SJSA1 (cell line): ENCODE measurements around the gene RAB10. TPM values are rescaled to one million over a fixed set of nuclear protein-coding genes. Genes with fewer than 3 reads are reported as not detected.
"Not testable (repeated sequence)": the region's sequence is repeated elsewhere in the genome, so short reads cannot be mapped to it uniquely, and the experiment has no call there.

Source experiments
- DNase-seq, 2 experiments: peaks; one replicate each; pipeline ENCODE4 v3.0.0-alpha.2; 2015 to 2020; ENCODE audit warnings: low spot score in 2 of 2, low read depth in 1 of 2
- H3K27ac ChIP-seq: fragments of 250-450 bp; sonication (Bioruptor Pico); 2 replicates; pipeline ENCODE4 v1.5.1; 2020; ENCODE audit warnings: mild to moderate bottlenecking, moderate library complexity
- H3K27me3 ChIP-seq: fragments of 250-450 bp; sonication (Bioruptor Pico); replicated peaks from 2 replicates; pipeline ENCODE4 v1.5.1; 2020; ENCODE audit warnings: mild to moderate bottlenecking, moderate library complexity
- H3K36me3 ChIP-seq: fragments of 250-450 bp; sonication (Bioruptor Pico); 2 replicates; pipeline ENCODE4 v1.5.1; 2020; ENCODE audit warnings: mild to moderate bottlenecking
- H3K4me1 ChIP-seq: fragments of 250-450 bp; sonication (Bioruptor Pico); replicated peaks from 2 replicates; pipeline ENCODE4 v1.6.1; 2021; ENCODE audit warnings: mild to moderate bottlenecking
- H3K4me3 ChIP-seq: fragments of 250-450 bp; sonication (Bioruptor Pico); 2 replicates; pipeline ENCODE4 v1.5.1; 2020; ENCODE audit warnings: mild to moderate bottlenecking
- H3K9me3 ChIP-seq: fragments of 250-450 bp; sonication (Bioruptor Pico); replicated peaks from 2 replicates; pipeline ENCODE4 v1.5.1; 2020; ENCODE audit warnings: mild to moderate bottlenecking
- total RNA-seq: library from RNA; depleted of rRNA; stranded (reverse); fragments of >200 nt; shearing (Covaris generic); gene quantifications from 2 replicates; pipeline ENCODE4 v1.2.3, GENCODE V29; 2014

The RAB10 gene
- total RNA-seq, 1 experiment from 2014 or later: 92.7 TPM

DNA sequence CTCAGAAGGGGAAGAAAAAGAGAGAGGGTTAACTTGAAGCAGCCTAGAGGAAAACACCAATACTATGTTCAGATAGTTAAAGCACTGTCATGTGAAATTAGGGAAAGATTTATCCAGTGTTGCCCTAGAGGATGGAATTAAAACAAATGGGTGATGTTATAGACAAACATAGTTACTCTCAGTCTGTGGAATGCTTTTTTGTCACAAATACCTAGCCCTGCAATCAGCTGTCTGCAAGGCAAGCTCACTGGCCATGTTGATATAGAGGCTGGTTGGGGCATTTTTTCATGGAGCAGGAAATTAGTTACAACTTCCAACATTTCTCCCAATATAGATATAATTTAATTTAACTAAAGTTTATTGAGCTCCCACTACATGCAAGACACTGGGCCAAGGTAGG is 8.4 kb upstream of the RAB10 start:
- DNase-seq: no peak
- Histone ChIP-seq H3K4me3 (no peak overlapping the region), H3K27ac (no peak overlapping the region), H3K9me3 (no peaks in the 10 kb centered on the region), H3K27me3 (no peaks in the 10 kb centered on the region), H3K4me1 (no peaks in the 10 kb centered on the region), H3K36me3 (no peaks in the 10 kb centered on the region)

DNA sequence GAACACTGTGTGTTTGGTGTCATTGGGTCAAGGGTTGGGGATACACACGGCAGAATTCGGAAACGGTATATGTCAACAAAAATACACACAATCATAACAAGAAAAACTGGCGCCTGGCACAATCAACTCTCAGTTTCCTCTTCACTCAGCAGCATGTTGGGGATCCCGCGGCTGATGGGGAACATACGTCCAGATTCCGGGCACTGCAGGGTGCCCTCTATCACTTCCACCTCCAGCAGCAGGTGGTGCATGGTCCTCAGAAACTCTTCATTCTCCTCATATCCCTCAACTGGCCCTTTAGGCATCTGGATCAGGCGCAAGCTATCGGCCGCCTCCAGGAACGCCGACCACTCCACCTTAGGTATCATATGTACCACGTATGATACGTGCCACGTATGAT is 5.8 kb upstream of the RAB10 start:
- not testable (repeated sequence) for H3K27me3 ChIP-seq, DNase-seq, H3K4me1 ChIP-seq, H3K36me3 ChIP-seq, H3K4me3 ChIP-seq, H3K9me3 ChIP-seq, H3K27ac ChIP-seq

DNA sequence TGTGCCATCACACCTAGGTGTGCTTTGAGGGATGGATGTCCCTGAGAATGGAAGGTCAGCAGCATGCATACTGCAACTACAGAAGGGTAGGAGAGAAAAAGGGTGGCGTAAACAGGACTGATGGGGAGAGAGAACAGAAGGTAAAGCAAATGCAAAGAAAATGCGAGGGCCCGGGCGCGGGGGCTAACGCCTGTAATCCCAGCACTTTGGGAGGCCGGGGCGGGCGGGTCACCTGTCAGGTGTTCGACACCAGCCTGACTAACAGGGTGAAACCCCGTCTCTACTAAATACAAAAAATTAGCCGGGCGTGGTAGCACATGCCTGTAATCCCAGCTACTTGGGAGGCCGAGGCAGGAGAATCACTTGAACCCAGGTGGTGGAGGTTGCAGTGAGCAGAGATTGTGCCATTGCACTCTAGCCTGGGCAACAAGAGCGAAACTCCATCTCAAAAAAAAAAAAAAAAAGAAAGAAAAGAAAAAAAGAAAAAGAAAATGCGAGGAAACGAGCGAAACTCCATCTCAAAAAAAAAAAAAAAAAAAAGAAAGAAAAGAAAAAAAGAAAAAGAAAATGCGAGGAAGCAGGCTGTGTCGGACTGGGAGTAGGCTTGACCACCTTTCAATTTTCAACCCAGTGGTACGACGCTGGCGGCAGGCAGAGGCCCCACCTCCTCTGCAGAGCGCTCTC is 1.2 kb upstream of the RAB10 start:
- DNase-seq, H3K27me3 ChIP-seq: not testable (repeated sequence)

DNA sequence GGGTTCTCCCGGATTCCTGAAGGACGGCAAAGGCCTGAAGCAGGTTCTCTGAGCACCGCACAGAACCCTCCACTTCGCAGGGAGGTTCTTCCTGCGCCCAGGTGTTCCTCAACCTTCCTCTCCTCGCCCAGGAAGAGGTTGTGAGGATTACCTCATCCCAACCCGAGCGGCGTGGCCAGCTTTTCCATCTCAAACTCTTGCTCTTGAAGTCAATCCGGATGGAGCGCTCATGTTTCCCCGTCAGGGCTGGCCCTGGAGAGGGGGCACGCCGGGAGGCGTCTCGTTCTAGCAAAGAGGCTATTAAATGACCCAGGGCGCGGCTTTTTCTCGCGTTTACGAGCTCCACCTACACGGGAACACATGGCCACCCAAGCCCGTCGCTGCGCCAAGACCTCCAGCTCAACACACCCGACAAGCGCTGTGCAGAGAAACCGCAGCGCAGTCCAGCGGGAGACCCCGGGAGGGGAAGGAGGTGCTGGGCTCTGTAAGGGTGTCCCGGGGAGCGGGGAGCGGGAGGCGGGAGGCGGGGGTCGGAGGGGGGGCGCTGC is 540 bp upstream of the RAB10 start:
- no peaks in the 10 kb centered on the region for H3K27me3 ChIP-seq
- H3K27ac ChIP-seq: peak overlapping the region; percentile 59
- peaks cover 30% of the 10 kb centered on the region for H3K36me3 ChIP-seq
- H3K9me3 ChIP-seq: no peaks in the 10 kb centered on the region
- H3K4me3 ChIP-seq: peak overlapping the region; percentile 81
- peak; percentile 84 to 87 for DNase-seq
- peaks cover 23% of the 10 kb centered on the region for H3K4me1 ChIP-seq

More for the DNA sequence above, 1.2 kb upstream of the RAB10 start:
- Histone ChIP-seq H3K4me1 (peaks cover 23% of the 10 kb centered on the region), H3K27ac (peak overlapping the region; percentile 59), H3K4me3 (peak overlapping the region; percentile 81), H3K36me3 (peaks cover 28% of the 10 kb centered on the region)
- not testable (repeated sequence) for H3K9me3 ChIP-seq

DNA sequence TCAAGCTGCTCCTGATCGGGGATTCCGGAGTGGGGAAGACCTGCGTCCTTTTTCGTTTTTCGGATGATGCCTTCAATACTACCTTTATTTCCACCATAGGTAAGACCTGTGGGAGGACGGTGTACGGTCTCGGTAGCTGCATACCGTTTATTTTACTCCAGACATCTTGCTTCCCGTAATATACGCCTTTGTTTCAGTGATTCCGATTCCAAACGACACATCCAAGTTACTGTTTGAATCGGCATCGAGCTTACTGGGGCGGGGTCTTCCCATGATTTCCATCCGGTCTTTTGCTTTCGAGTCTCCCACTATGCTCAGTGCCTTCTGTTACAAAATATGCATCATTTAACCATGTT is 731 bp downstream of the RAB10 start:
- peak overlapping the region; percentile 81 for H3K4me3 ChIP-seq
- H3K9me3 ChIP-seq: no peaks in the 10 kb centered on the region
- peaks cover 23% of the 10 kb centered on the region for H3K4me1 ChIP-seq
- H3K27me3 ChIP-seq: no peaks in the 10 kb centered on the region
- no peak for DNase-seq
- peak overlapping the region; percentile 70 for H3K27ac ChIP-seq
- H3K36me3 ChIP-seq: peaks cover 34% of the 10 kb centered on the region

DNA sequence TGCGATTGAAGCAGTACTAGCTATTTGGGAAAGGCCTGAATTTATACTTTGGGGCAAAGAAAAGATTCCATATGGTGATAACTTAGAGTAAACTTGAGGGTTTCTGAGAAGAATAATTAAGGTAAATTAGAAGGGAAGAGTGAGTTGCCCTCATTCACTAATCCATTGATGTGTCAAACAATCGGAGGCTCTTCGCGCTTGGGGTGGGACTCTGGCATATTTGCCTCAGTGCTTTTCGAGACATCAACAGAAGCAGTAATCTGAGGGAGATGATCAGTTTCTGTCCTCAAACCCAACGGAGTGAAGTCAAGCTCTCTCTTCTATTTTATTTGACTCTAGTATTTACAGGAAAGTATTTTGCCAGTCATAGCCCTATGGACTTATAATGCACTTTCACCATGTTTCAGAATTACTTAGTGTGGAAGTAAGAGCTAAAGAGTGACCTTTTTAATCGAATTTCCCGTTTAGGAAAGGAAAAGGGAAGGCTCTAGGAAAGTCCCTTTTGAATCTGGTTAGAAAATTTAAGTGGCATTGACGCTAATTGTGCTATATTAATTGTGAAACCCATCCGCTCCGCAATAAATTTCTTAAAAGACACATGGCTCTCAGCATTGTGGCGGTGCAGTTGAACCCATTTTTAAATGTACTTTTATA is 1.3 kb downstream of the RAB10 start:
- H3K4me1 ChIP-seq: peaks cover 23% of the 10 kb centered on the region
- DNase-seq: peak in 1 of 2 experiments; percentile 22
- peak overlapping the region; percentile 81 for H3K4me3 ChIP-seq
- H3K36me3 ChIP-seq: peaks cover 40% of the 10 kb centered on the region
- H3K9me3 ChIP-seq: no peaks in the 10 kb centered on the region
- no peaks in the 10 kb centered on the region for H3K27me3 ChIP-seq
- H3K27ac ChIP-seq: no peak overlapping the region

DNA sequence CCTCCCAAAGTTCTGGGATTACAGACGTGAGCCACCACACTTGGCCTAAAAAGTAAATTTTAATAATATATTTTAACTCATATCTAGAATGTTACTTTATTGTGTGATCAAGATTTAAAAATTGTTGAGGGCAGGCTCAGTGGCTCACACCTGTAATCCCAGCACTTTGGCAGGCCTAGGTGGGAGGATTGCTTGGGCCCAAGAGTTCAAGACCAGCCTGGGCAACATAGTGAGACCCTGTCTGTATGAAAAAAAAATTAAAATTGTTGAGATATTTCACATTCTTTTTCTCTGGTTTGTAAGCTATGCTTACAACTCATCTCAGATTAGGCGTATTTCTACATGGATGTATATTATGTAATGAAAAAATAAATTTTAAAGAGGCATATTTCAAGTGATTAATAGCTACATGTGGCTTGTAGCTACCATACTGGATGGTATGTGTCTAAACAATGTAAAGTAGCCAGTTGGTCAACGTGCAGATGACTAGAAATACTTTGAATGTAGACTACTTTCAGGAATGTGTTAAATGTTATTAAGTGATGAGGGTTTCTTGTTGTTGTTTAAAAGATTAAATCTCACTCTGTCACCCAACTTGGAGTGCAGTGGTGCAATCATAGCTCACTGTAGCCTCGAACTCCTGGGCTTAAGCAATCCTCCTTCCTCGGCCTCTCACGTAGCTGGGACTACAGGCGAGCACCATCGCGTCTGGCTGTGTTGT is 5.9 kb downstream of the RAB10 start:
- H3K4me1 ChIP-seq: peaks cover 17% of the 10 kb centered on the region
- no peaks in the 10 kb centered on the region for H3K9me3 ChIP-seq
- no peak overlapping the region for H3K4me3 ChIP-seq
- H3K27ac ChIP-seq: no peak overlapping the region
- no peak for DNase-seq
- peaks cover 44% of the 10 kb centered on the region for H3K36me3 ChIP-seq
- no peaks in the 10 kb centered on the region for H3K27me3 ChIP-seq

DNA sequence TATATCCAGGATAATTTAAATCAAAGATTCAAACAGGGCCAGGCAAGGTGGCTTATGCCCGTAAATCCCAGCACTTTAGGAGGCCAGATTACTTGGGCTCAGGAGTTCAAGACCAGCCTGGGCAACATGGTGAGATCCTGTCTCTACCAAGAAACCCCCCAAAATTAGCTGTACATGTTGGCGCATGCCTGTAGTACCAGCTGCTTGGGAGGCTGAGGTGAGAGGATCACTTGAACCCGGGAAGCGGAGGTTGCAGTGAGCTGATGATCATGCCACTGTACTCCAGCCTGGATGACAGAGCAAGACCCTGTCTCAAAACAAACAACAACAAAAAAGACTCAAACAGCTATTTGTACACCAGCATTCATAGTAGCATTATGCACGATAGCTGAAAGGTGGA is 9.2 kb downstream of the RAB10 start:
- Histone ChIP-seq H3K27me3 (no peaks in the 10 kb centered on the region), H3K4me3 (no peak overlapping the region), H3K27ac (no peak overlapping the region)

DNA sequence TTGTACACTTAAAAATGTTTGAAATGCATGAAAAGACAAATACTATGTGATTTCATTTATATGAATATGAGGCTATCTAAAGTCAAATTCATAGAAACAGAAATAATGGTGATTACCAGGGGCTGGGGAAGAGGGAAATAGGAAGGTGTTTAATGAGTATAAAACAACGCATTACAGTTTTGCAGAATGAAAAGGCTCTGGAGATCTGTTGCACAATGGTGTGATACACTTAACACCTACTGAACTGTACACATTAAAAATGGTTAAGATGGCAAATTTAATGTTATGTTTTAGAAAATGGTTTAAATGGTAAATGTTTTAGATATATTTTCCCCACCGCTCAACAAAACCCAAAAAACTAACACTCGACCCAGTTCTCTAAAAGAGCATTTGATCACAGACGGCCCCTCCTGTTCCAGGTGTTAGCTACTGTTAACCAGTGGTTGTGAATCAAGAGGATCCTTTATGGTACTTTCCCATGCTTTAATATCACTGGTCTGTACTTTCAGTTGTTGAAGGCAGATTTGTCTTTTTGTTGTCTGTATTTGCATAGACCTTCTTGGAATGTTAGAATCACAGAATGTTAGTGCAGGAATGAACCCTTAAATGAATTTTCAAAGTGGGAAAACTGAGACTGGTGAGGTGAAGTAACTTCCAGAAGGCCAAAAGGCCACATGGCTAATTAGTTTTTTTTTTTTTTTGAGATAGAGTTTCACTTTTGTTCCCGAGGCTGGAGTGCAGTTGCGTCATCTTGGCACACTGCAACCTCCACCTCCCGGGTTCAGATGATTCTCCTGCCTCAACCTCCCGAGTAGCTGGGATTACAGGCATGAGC is 10.2 kb downstream of the RAB10 start:
- Histone ChIP-seq H3K4me3 (no peak overlapping the region), H3K27ac (no peak overlapping the region)
- DNase-seq: no peak

More for the DNA sequence above, 9.2 kb downstream of the RAB10 start:
- no peaks in the 10 kb centered on the region for H3K9me3 ChIP-seq
- DNase-seq: no peak
- no peaks in the 10 kb centered on the region for H3K4me1 ChIP-seq
- H3K36me3 ChIP-seq: peaks cover 21% of the 10 kb centered on the region

DNA sequence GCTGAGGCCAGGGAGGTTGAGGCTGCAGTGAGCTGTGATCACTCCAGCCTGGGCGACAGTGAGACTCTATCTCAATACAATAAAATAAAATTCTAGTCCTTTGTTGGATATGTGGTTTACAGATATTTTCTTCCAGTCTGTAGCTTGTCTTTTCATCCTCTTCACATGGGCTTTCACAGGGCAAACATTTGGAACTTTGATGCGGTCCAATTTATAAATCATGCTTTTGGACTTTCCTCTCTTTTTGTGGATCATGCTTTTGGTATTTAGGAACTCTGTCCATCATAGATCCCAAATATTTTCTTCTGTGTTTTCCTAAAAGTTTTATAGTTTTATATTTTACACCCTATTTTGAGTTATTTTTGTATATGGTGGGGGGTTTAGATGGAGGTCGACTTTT is 14.9 kb downstream of the RAB10 start:
- Histone ChIP-seq H3K27me3 (no peaks in the 10 kb centered on the region), H3K4me1 (no peaks in the 10 kb centered on the region)
- no peak for DNase-seq

More for the DNA sequence above, 10.2 kb downstream of the RAB10 start:
- Histone ChIP-seq H3K9me3 (no peaks in the 10 kb centered on the region), H3K27me3 (no peaks in the 10 kb centered on the region), H3K36me3 (peaks cover 22% of the 10 kb centered on the region), H3K4me1 (no peaks in the 10 kb centered on the region)

DNA sequence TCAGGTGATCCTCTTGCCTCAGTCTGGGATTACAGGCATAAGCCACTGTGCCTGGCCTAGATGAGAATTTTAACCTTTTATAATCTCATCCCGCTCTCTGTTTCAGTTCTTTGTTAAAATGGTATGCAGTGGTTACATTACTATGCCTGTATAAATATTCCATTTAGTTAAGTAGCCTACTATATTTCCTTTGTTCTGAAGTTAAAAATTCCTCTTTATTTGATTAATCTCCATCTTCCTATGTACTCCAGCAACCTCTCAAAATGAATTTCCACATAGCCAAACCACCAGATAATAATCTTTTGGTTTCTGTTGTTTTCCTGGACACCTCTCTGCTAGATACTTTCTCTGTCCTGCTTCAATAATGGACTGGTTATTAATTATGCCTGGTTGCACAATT is 15.8 kb downstream of the RAB10 start:
- Histone ChIP-seq H3K9me3 (no peaks in the 10 kb centered on the region), H3K27me3 (no peaks in the 10 kb centered on the region), H3K4me1 (peaks cover 4% of the 10 kb centered on the region; the same call in 1 of the 2 replicates), H3K27ac (no peak overlapping the region), H3K4me3 (no peak overlapping the region), H3K36me3 (peaks cover 8% of the 10 kb centered on the region)
- no peak for DNase-seq

More for the DNA sequence above, 14.9 kb downstream of the RAB10 start:
- no peaks in the 10 kb centered on the region for H3K9me3 ChIP-seq
- peaks cover 8% of the 10 kb centered on the region for H3K36me3 ChIP-seq
- H3K4me3 ChIP-seq: no peak overlapping the region
- H3K27ac ChIP-seq: no peak overlapping the region

DNA sequence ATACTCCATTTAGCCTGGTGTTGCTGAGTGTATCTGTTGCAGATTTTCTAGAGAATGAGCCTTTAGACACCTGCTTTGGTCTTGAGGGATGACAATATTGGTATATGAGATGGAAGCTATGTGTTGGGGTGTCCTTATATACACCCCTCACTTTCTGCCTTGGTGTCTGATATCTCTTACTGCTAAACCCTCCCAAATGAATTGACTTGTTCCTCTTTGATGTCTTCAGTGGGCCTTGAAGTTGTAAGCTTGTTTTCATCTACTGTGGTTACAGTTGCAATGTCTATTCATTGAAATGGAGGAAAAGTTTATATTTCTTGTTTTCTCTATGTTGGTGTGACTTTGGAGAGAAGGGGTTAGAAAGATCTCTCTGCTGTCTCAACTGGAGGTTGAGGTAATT is 18.9 kb downstream of the RAB10 start:
- Histone ChIP-seq H3K36me3 (peaks cover 8% of the 10 kb centered on the region), H3K27me3 (no peaks in the 10 kb centered on the region), H3K4me1 (peaks cover 5% of the 10 kb centered on the region; the same call in 1 of the 2 replicates), H3K9me3 (no peaks in the 10 kb centered on the region), H3K4me3 (no peak overlapping the region), H3K27ac (no peak overlapping the region)
- no peak for DNase-seq

DNA sequence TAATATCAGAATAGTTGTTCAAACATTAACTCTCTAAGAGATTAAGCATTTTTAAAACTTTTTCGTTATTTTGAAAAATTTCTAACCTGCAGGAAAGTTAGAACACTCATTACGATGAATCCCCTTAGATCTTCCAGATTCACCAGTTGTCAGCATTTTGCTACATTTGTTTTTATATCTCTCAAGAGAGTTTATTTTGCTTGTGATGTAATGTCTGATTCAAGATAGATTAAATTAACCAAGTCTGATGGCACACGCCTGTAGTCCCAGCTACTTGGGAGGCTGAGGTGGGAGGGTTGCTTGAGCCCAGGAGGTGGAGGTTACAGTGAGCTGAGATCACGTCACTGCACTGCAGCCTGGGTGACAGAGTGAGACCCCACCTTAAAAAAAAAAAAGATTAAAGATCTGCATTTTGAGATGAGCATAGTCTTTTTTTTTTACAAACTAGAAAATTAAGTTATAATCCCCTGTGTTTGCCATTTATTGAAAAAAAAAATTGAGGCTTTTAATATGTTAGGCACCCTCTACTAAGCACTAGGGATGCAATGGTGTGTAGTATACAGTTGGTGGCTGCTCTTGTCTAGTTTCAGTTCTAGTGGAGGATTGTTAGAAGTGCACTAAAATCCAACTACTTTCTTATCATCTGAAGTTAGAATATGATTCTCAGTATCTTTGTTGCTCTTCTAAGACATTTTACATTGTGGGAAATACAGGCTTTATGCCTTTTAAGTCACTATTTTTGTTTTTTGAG is 20.9 kb downstream of the RAB10 start:
- H3K9me3 ChIP-seq: no peaks in the 10 kb centered on the region
- H3K27me3 ChIP-seq: no peaks in the 10 kb centered on the region
- peaks cover 5% of the 10 kb centered on the region; the same call in 1 of the 2 replicates for H3K4me1 ChIP-seq
- H3K27ac ChIP-seq: no peak overlapping the region
- no peak for DNase-seq
- H3K36me3 ChIP-seq: peaks cover 14% of the 10 kb centered on the region
- H3K4me3 ChIP-seq: no peak overlapping the region
